ENCODE results near the gene MYL6B. TPM values are rescaled to one million over a fixed set of nuclear protein-coding genes. Genes with fewer than 3 reads are reported as not detected.
A peak's percentile ranks its signal among the peaks of the same experiment; 100 is the strongest.

Gene MYL6B
- total RNA-seq, 4 donors from 2014 or later, result 14.3 to 57.9 (median 28.0) TPM

GRCh38 chr12:56104109-56104814 lies 48.1 kb upstream of the MYL6B start, which contains the start of gene PA2G4:
PA2G4 (plus strand) TSS chr12:56104559; CDS start chr12:56104738, 179 bp downstream.
- ATAC-seq, result peak; percentile 99
- WGBS, 2 donors (ENCODE audit: low coverage in 1 of 2), result 0% methylated on average over 7 to 14 of the region's 60 CpGs
- H3K27ac ChIP-seq, result peak within 1 kb of the TSS; percentile 86 to 95 (median 94)
- H3K9me3 ChIP-seq, result no peaks in the 10 kb centered on the region
- TF ChIP-seq CTCF (IDR thresholded peaks at IDR 0.05) (peak in 1 of 4 experiments; percentile 28), POLR2A (IDR thresholded peaks at IDR 0.05) (peak; percentile 60 to 68), EP300 (IDR thresholded peaks at IDR 0.05) (no peak), POLR2AphosphoS5 (IDR thresholded peaks at IDR 0.05) (peak; percentile 89)
- peaks cover 6 to 37% (median 20%) of the 10 kb centered on the region in 3 donors for H3K4me1 ChIP-seq
- H3K36me3 ChIP-seq, result peaks cover 0 to 28% of the 10 kb centered on the region in 2 donors
- H3K27me3 ChIP-seq, result no peaks in the 10 kb centered on the region
- peak within 1 kb of the TSS; percentile 88 to 92 for H3K4me3 ChIP-seq

GRCh38 chr12:56104815-56105608 lies 47.4 kb upstream of the MYL6B start:
- no peaks in the 10 kb centered on the region for H3K27me3 ChIP-seq
- ATAC-seq, result peak; percentile 9
- no peak for TF ChIP-seq CTCF (IDR thresholded peaks at IDR 0.05)
- no peak for TF ChIP-seq POLR2AphosphoS5 (IDR thresholded peaks at IDR 0.05)
- no peak for TF ChIP-seq EP300 (IDR thresholded peaks at IDR 0.05)
- TF ChIP-seq POLR2A (IDR thresholded peaks at IDR 0.05), result no peak
- peaks cover 6 to 37% (median 20%) of the 10 kb centered on the region in 3 donors for H3K4me1 ChIP-seq
- peaks cover under 1 to 36% of the 10 kb centered on the region in 2 donors for H3K36me3 ChIP-seq
- peak overlapping the region; percentile 51 to 95 (median 89) for H3K27ac ChIP-seq
- no peaks in the 10 kb centered on the region for H3K9me3 ChIP-seq
- WGBS, 2 donors (ENCODE audit: low coverage in 1 of 2), result 0 to 1% methylated on average over 17 to 34 of the region's 40 CpGs
- peak overlapping the region; percentile 88 to 92 for H3K4me3 ChIP-seq

GRCh38 chr12:56105609-56105902 lies 46.8 kb upstream of the MYL6B start:
- no peak for TF ChIP-seq EP300 (IDR thresholded peaks at IDR 0.05)
- TF ChIP-seq POLR2AphosphoS5 (IDR thresholded peaks at IDR 0.05), result no peak
- TF ChIP-seq CTCF (IDR thresholded peaks at IDR 0.05), result no peak
- no peak for TF ChIP-seq POLR2A (IDR thresholded peaks at IDR 0.05)

GRCh38 chr12:56107242-56107641 lies 45.1 kb upstream of the MYL6B start:
- H3K27ac ChIP-seq, result no peak overlapping the region
- peaks cover 6 to 37% (median 20%) of the 10 kb centered on the region in 3 donors for H3K4me1 ChIP-seq
- 73 to 74% methylated on average over 3 of the region's 3 CpGs for WGBS, 2 donors (ENCODE audit: low coverage in 1 of 2)
- no peak overlapping the region for H3K4me3 ChIP-seq
- no peak for ATAC-seq
- no peaks in the 10 kb centered on the region for H3K9me3 ChIP-seq
- H3K27me3 ChIP-seq, result no peaks in the 10 kb centered on the region
- peaks cover 7 to 58% of the 10 kb centered on the region in 2 donors for H3K36me3 ChIP-seq
- TF ChIP-seq POLR2AphosphoS5 (IDR thresholded peaks at IDR 0.05) (no peak), POLR2A (IDR thresholded peaks at IDR 0.05) (no peak), EP300 (IDR thresholded peaks at IDR 0.05) (no peak), CTCF (IDR thresholded peaks at IDR 0.05) (no peak)

More at GRCh38 chr12:56105609-56105902, 46.8 kb upstream of the MYL6B start:
- Histone ChIP-seq H3K27ac (peak overlapping the region in 1 of 4 donors; percentile 86), H3K4me3 (peak overlapping the region; percentile 88 to 92), H3K9me3 (no peaks in the 10 kb centered on the region), H3K4me1 (peaks cover 6 to 37% (median 20%) of the 10 kb centered on the region in 3 donors), H3K36me3 (peaks cover 6 to 41% of the 10 kb centered on the region in 2 donors), H3K27me3 (no peaks in the 10 kb centered on the region)
- no peak for ATAC-seq
- 22 to 42% methylated on average over 2 of the region's 2 CpGs for WGBS, 2 donors (ENCODE audit: low coverage in 1 of 2)
